Stimulated activated naive CD4-positive, alpha-beta T cell treated with Interleukin-2 at 50 U/mL for 16 hours (primary cell): ENCODE data around the gene THAP2.
A peak's percentile ranks its signal among the peaks of the same experiment; 100 is the strongest.

Source experiments
- DNase-seq: peaks from one replicate; lab custom pipeline; 2025; lab: John Stamatoyannopoulos, UW

Gene THAP2

GRCh38 chr12:71663561-71664410 is at the start of gene THAP2, which contains the start of gene ZFC3H1:
Gene THAP2 (plus strand): TSS chr12:71664301. CDS start chr12:71664510, 209 bp downstream.
Gene ZFC3H1 (minus strand): TSS chr12:71663848. CDS start chr12:71663610, 238 bp downstream.
- peak; percentile 92 for DNase-seq

GRCh38 chr12:71621938-71622337 is 42.2 kb upstream of the THAP2 start:
- DNase-seq, result no peak

- DNase-seq, result no peak
Observed at GRCh38 chr12:71625476-71625875, 38.6 kb upstream of the THAP2 start.

GRCh38 chr12:71626098-71626497 is 38.0 kb upstream of the THAP2 start:
- DNase-seq, result no peak

GRCh38 chr12:71626768-71627167 is 37.3 kb upstream of the THAP2 start:
- no peak for DNase-seq

GRCh38 chr12:71627438-71628002 is 36.6 kb upstream of the THAP2 start:
- no peak for DNase-seq

- DNase-seq, result no peak
Observed at GRCh38 chr12:71636704-71637115, 27.4 kb upstream of the THAP2 start.

GRCh38 chr12:71638499-71638898 is 25.6 kb upstream of the THAP2 start:
- no peak for DNase-seq

GRCh38 chr12:71639341-71639760 is 24.8 kb upstream of the THAP2 start:
- DNase-seq, result no peak

- DNase-seq, result no peak
Observed at GRCh38 chr12:71640316-71640715, 23.8 kb upstream of the THAP2 start.

GRCh38 chr12:71641390-71641789 is 22.7 kb upstream of the THAP2 start:
- no peak for DNase-seq

GRCh38 chr12:71642264-71642663 is 21.8 kb upstream of the THAP2 start:
- DNase-seq, result no peak

GRCh38 chr12:71645268-71645667 is 18.8 kb upstream of the THAP2 start:
- no peak for DNase-seq

GRCh38 chr12:71646512-71646911 is 17.6 kb upstream of the THAP2 start:
- DNase-seq, result no peak

- DNase-seq, result no peak
Observed at GRCh38 chr12:71648537-71648936, 15.6 kb upstream of the THAP2 start.

- DNase-seq, result no peak
Observed at GRCh38 chr12:71649401-71649800, 14.7 kb upstream of the THAP2 start.

GRCh38 chr12:71652656-71653055 is 11.4 kb upstream of the THAP2 start:
- DNase-seq, result no peak

GRCh38 chr12:71653137-71653536 is 11.0 kb upstream of the THAP2 start:
- no peak for DNase-seq

- DNase-seq, result no peak
Observed at GRCh38 chr12:71654200-71654599, 9.9 kb upstream of the THAP2 start.

GRCh38 chr12:71655495-71655894 is 8.6 kb upstream of the THAP2 start:
- DNase-seq, result no peak

GRCh38 chr12:71655907-71656306 is 8.2 kb upstream of the THAP2 start:
- no peak for DNase-seq

GRCh38 chr12:71656740-71657139 is 7.4 kb upstream of the THAP2 start:
- DNase-seq, result no peak

GRCh38 chr12:71661977-71662530 is 2.0 kb upstream of the THAP2 start:
- DNase-seq, result no peak
